Measurements from ENCODE around the gene USP24.

The USP24 gene

GRCh38 chr1:55069280-55069679 is 145.9 kb downstream of the USP24 start:
- no peak for DNase-seq (ENCODE audit: low read depth)

- DNase-seq (ENCODE audit: low read depth), result no peak
Observed at GRCh38 chr1:55068638-55069037, 146.5 kb downstream of the USP24 start.

GRCh38 chr1:55067914-55068313 is 147.2 kb downstream of the USP24 start:
- DNase-seq (ENCODE audit: low read depth), result no peak

- DNase-seq (ENCODE audit: low read depth), result no peak
Observed at GRCh38 chr1:55067022-55067778, 148.0 kb downstream of the USP24 start.

- no peak for DNase-seq (ENCODE audit: low read depth)
Observed at GRCh38 chr1:55065648-55066047, 149.5 kb downstream of the USP24 start.

GRCh38 chr1:55064861-55065263 is 150.3 kb downstream of the USP24 start:
- no peak for DNase-seq (ENCODE audit: low read depth)

GRCh38 chr1:55064071-55064581 is 151.0 kb downstream of the USP24 start:
- DNase-seq (ENCODE audit: low read depth), result no peak

- DNase-seq (ENCODE audit: low read depth), result no peak
Observed at GRCh38 chr1:55063577-55063942, 151.6 kb downstream of the USP24 start.

- no peak for DNase-seq (ENCODE audit: low read depth)
Observed at GRCh38 chr1:55062801-55063576, 152.2 kb downstream of the USP24 start.

GRCh38 chr1:55061706-55062321 is 153.3 kb downstream of the USP24 start:
- DNase-seq (ENCODE audit: low read depth), result no peak

GRCh38 chr1:55061000-55061705 is 154.0 kb downstream of the USP24 start:
- no peak for DNase-seq (ENCODE audit: low read depth)

- no peak for DNase-seq (ENCODE audit: low read depth)
Observed at GRCh38 chr1:55060133-55060999, 154.8 kb downstream of the USP24 start.

- no peak for DNase-seq (ENCODE audit: low read depth)
Observed at GRCh38 chr1:55059302-55060132, 155.6 kb downstream of the USP24 start.

- DNase-seq (ENCODE audit: low read depth), result no peak
Observed at GRCh38 chr1:55057956-55058298, 157.2 kb downstream of the USP24 start.

- DNase-seq (ENCODE audit: low read depth), result no peak
Observed at GRCh38 chr1:55057270-55057955, 157.8 kb downstream of the USP24 start.

GRCh38 chr1:55056632-55056992 is 158.6 kb downstream of the USP24 start:
- no peak for DNase-seq (ENCODE audit: low read depth)

GRCh38 chr1:55055951-55056631 is 159.1 kb downstream of the USP24 start:
- DNase-seq (ENCODE audit: low read depth), result no peak

GRCh38 chr1:55055084-55055882 is 159.9 kb downstream of the USP24 start:
- no peak for DNase-seq (ENCODE audit: low read depth)
